ENCODE measurements around the gene CNOT10.
"Not testable (repeated sequence)": the region's sequence is repeated elsewhere in the genome, so short reads cannot be mapped to it uniquely, and the experiment has no call there.

Gene CNOT10

GRCh38 chr3:32691847-32692246 lies 6.9 kb downstream of the CNOT10 start:
- no peak for DNase-seq

- DNase-seq = no peak
These were observed 11.5 kb downstream of the CNOT10 start for GRCh38 chr3:32696523-32696922.

GRCh38 chr3:32698506-32698905 lies 13.5 kb downstream of the CNOT10 start:
- no peak for DNase-seq

- no peak for DNase-seq
These were observed 14.4 kb downstream of the CNOT10 start for GRCh38 chr3:32699429-32699828.

GRCh38 chr3:32700244-32700643 lies 15.3 kb downstream of the CNOT10 start:
- DNase-seq = no peak

GRCh38 chr3:32703491-32703972 lies 18.5 kb downstream of the CNOT10 start:
- no peak for DNase-seq

GRCh38 chr3:32705232-32705631 lies 20.2 kb downstream of the CNOT10 start:
- DNase-seq = no peak

- DNase-seq = no peak
These were observed 21.5 kb downstream of the CNOT10 start for GRCh38 chr3:32706348-32707025.

GRCh38 chr3:32707026-32707370 lies 22.0 kb downstream of the CNOT10 start:
- DNase-seq = no peak

- DNase-seq = no peak
These were observed 23.8 kb downstream of the CNOT10 start for GRCh38 chr3:32708672-32709283.

- DNase-seq = no peak
These were observed 24.4 kb downstream of the CNOT10 start for GRCh38 chr3:32709346-32709745.

GRCh38 chr3:32712506-32713055 lies 27.6 kb downstream of the CNOT10 start:
- no peak for DNase-seq

GRCh38 chr3:32713181-32713580 lies 28.2 kb downstream of the CNOT10 start:
- DNase-seq = no peak

- DNase-seq = no peak
These were observed 34.3 kb downstream of the CNOT10 start for GRCh38 chr3:32719335-32719734.

GRCh38 chr3:32719931-32720330 lies 34.9 kb downstream of the CNOT10 start:
- DNase-seq = no peak

- no peak for DNase-seq
These were observed 40.7 kb downstream of the CNOT10 start for GRCh38 chr3:32725721-32726120.

GRCh38 chr3:32733631-32734229 lies 48.7 kb downstream of the CNOT10 start:
- DNase-seq = peak; percentile 46 to 58

GRCh38 chr3:32734756-32735155 lies 49.8 kb downstream of the CNOT10 start:
- no peak for DNase-seq

- DNase-seq = not testable (repeated sequence)
These were observed 58.5 kb downstream of the CNOT10 start for GRCh38 chr3:32743470-32743869.

GRCh38 chr3:32743934-32744333 lies 58.9 kb downstream of the CNOT10 start:
- no peak for DNase-seq

GRCh38 chr3:32751377-32751776 lies 66.4 kb downstream of the CNOT10 start:
- no peak for DNase-seq

- no peak for DNase-seq
These were observed 70.8 kb downstream of the CNOT10 start for GRCh38 chr3:32755761-32756160.

- DNase-seq = no peak
These were observed 72.8 kb downstream of the CNOT10 start for GRCh38 chr3:32757618-32758374.

Measured in NCI-H526 (cell line).